Fibroblast of skin of back (primary cell): ENCODE results near the gene SPATA3. TPM values are rescaled to one million over a fixed set of nuclear protein-coding genes. Genes with fewer than 3 reads are reported as not detected.
"Not testable (repeated sequence)": the region's sequence is repeated elsewhere in the genome, so short reads cannot be mapped to it uniquely, and the experiment has no call there.

ENCODE experiments used
- DNase-seq: peaks from one replicate; pipeline ENCODE4 v3.0.0-alpha.2; 2013
- polyA plus RNA-seq, 2 experiments: library from polyadenylated mRNA; unstranded; fragments of 120-200 nt; gene quantifications; one replicate each; pipeline ENCODE4 v1.2.1, GENCODE V29; 2013; ENCODE audit not compliant: insufficient read length in 2 of 2

Gene SPATA3
- not detected for polyA plus RNA-seq (2013, experiment 1 of 2; ENCODE audit: insufficient read length)
- not detected for polyA plus RNA-seq (2013, experiment 2 of 2; ENCODE audit: insufficient read length)

GRCh38 chr2:230995821-230996220, at the start of gene SPATA3:
Gene SPATA3, plus strand, starts transcription at chr2:230996121. Its CDS starts 113 bp downstream, at chr2:230996234.
- no peak for DNase-seq

DNA sequence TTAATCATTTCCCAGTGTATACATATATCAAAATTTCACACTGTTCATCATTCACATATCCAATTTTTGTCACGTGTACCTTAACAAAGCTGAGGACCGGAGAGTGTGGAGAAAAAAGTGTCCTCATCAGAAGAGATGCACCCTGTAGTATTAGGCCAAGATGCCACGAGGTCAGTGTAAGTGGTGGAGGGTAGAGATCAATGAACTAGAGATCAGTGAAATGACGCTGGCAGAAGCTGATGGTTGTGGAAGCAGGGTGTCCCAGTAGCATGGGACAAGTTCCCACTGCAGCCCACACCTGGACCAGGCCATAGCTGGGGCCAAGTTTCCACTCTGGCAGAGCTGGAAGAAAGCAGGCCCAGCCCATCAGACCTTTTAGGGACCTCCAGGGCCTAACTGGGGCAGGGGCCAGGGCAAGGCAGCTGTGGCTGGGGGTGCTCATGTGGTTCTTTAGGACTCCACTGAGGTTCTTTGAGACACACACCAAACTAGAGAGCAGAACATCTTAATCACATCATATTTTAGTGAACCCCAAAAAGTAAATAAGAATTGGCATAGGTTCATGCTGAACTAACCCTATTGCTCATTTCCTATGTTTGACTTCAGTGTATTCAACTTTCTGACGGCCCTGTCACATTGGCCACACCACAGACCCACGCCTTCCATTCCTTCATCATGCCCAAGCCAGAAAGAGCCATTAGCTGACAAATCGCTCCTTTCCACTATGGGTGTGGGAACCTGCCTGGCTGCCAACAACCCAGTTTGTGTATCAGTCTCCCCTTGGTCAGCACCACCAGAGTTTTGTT, 49.3 kb upstream of the SPATA3 start:
- DNase-seq = no peak

DNA sequence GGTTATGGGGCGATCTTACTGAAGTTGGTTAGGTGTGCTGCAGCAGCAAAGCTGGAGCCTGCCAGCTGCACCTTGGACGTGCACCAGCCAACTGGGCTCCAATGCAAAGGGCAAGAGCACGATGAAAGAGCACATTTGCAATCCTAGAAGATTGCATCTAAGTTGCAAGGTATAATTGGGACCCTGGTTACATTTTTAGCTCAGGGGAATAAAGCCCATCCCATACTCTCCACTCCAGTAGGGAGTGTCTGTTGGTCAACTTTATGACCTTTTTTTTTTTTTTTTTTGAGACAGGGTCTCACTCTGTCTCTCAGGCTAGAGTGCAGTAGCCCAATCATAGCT, 48.7 kb upstream of the SPATA3 start:
- no peak for DNase-seq

- no peak for DNase-seq
Measured at GRCh38 chr2:230947908-230948365, 48.0 kb upstream of the SPATA3 start.

DNA sequence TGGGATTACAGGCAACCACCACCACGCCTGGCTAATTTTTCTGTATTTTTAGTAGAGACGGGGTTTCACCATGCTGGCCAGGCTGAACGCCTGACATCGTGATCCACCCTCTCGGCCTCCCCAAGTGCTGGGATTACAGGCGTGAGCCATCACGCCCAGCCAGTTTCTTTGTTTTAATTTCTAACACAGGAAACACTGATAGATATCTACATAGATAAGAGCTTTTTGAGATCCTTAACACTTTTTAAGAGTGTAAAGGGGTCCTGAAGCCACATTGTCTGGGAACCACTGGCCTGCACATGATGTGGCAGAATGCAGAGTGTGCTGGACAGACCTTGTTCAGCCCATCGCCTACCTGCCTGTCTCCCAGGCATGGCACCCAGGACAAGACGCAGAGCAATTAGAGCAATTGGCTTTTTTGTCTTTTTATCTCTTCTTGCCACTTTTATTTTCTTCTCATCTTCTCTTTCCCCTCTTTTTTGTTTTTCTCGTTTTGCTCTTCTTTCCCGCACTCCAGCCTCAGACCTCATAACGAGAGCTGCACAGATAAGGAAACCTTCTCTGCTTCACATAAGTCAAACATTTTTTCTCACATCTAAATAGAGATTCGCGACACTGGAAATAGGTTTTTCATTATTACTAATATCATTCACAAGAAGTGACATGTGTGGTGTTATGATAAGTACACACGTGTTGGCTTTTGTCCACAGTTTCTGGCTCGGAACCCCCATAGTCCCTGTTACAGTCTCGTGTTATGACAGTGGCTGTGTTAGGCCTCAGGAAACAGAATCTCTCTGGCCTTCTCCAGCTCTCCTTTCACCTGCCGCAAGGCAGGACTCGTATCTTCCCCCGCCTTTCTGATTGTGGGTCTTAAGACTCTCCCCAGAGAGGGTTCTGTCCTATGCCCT, 45.7 kb upstream of the SPATA3 start:
- no peak for DNase-seq

DNA sequence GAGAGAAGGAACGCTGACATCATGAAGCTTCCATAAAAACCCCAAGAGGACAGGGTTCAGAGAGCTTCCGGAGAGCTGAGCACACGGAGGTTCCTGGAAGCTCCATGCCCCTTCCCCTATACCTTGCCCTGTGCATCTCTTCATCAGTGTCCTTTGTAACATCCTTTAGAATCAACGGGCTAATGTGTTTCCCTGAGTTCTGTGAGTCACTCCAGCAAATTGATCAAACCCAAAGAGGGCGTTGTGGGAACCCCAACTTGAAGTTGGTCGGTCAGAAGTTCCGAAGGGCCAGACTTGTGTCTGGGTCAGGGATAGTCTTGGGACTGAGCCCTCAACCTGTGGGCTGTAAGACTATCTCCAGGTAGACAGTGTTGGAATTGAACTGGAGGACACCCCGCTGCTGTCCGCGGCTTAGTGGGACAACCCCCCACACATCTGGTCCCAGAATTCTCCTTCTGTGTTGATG, 45.0 kb upstream of the SPATA3 start:
- no peak for DNase-seq

GRCh38 chr2:230951396-230951795, 44.5 kb upstream of the SPATA3 start:
- DNase-seq = no peak

DNA sequence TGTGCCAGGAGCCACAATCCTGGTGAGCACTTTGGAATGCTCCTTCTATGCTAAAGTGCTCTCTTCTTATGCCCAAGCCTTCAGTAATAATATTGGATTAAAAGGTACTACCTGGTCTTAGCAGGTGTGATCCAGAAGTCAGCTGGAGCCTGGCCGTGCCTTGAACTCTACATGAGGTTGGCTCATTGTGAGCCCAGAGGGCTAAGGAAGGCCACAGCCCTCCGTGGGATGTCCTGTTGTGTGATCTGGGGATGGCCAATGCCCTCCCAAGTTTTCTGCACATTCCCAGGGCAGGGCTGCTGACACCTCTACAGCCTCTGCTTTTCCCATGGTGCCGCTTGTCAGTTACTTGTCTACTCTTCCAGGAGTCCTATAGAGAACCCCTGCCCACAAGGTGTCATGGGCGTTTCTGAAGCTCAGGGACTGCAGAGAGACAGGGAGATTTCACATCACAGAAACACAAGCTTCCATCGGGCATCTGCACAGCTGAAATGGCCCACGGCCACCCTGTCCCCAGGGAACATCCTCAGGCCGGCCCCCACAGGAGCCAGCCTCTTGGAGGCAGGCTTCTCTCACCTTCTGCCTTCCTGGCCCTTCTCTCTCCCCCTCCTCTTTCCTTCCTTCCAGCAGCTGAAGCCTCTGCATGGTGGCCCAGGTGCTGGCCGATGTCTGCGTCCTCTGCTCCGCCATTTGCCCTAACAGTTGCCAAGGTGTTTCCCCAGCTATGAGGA, 43.5 kb upstream of the SPATA3 start:
- DNase-seq = no peak

DNA sequence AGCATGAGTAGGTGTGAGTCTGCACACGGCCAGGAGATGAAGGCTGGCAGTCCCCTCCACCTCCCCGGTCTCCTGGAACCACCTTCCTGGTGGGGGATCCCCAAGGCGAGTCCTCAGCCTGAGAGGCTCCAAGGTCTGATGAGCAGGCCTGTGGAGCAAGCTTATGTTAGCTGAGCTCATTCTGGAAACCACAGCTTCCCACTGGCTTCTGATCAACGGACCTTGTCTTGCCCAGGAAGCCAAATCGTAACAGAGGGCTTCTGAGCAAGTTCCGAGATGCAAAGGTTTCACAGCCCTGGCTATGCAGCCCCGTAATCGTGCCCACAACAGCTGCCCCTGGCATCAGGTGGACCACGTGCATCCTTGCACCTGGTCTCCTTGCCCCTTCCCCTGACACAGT, 42.1 kb upstream of the SPATA3 start:
- no peak for DNase-seq

GRCh38 chr2:230954746-230955145, 41.2 kb upstream of the SPATA3 start:
- no peak for DNase-seq

- no peak for DNase-seq
Measured at GRCh38 chr2:230955163-230955737, 40.7 kb upstream of the SPATA3 start.

- peak; percentile 70 for DNase-seq
Measured at GRCh38 chr2:230956827-230957755, 38.8 kb upstream of the SPATA3 start.

- DNase-seq = no peak
Measured at GRCh38 chr2:230957756-230958391, 38.0 kb upstream of the SPATA3 start.

GRCh38 chr2:230958820-230959756, 36.8 kb upstream of the SPATA3 start:
- DNase-seq = no peak

DNA sequence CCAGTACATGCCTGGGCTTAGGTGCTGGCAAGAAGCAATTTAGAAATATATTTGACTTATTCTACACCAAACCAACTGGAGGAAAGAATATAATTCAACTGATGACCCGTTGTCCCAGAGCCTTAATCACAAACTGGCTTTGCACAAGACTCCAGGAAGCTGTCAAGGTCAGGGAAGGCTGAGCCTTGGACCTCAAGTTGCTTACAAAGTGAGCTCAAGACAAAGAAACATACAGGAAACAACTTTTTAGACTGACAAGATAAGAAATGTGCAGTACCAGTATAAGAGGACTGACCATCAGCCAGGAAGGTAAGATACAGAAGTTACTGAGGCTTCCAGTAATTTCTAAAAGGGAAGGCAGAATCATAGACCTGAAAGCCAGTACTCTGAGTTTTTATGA, 35.9 kb upstream of the SPATA3 start:
- DNase-seq = no peak

DNA sequence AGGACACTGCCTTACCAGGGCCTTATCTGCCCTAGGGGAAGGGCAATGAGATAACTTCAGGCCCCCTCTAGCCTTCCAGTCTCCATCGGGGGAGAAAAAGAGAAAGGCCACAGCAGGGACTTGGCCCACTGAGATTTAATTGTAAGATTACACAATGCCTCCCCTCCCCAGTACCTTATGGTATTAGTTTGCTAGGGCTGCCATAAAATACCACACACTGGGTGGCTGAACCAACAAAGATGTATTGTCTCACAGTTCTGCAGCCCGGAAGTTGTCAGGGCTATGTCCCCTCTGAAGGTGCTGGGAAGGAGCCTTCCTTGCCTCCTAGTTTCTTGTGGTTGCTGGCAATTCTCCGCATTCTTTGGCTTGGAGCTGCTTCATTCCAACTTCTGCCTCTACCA, 34.8 kb upstream of the SPATA3 start:
- DNase-seq = peak; percentile 56

- DNase-seq = no peak
Measured at GRCh38 chr2:230964136-230964730, 31.7 kb upstream of the SPATA3 start.

DNA sequence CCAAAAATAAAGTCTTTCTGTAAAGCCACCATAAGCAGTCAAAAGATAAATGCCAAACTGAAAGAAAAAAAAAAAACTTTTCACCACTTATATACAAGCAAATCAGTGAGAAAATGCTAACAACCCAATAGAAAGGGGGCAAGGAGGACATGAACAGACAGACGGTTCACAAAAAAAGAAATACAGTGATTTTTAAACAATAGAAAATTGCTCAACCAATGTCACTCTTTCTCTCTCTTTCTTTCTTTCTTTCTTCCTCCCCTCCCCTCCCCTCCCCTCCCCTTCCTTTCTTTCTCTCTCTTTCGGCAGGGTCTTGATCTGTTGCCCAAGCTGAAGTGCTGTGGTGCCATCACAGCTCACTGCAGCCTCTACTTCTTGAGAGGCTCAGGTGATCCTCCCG, 28.8 kb upstream of the SPATA3 start:
- DNase-seq = no peak

- not testable (repeated sequence) for DNase-seq
Measured at GRCh38 chr2:230968314-230968713, 27.6 kb upstream of the SPATA3 start.
